Stimulated activated CD8-positive, alpha-beta memory T cell treated with anti-CD3 and anti-CD28 coated beads, Interleukin-15, amount 100 ng/mL, for 48 hours (primary cell): ENCODE data around the gene CENPU.

ENCODE experiments used
- DNase-seq, 2 donors: peaks; one replicate each; pipeline ENCODE4 v3.0.0-alpha.2; 2020; ENCODE audit warnings: low read depth in 2 of 2

The CENPU gene

GRCh38 chr4:184706453-184706852 is 27.4 kb downstream of the CENPU start:
- no peak for DNase-seq

DNA sequence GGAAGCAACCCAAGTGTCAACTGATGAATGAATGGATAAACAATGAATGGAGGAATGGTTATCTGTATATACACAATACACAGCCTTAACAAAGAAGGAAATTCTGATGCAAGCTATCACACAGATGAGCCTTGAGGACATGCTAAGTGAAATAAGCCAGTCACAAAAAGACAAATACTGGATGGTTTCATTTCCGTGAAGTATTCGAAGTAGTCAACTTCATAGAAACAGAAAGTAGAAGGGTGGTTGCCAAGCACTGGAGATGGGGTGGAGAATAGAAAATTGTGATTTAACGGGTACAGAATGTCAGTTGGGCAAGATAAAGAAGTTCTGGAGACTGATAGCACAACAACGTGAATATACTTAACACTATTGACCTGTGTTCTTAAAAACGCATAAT is 28.2 kb downstream of the CENPU start:
- no peak for DNase-seq

DNA sequence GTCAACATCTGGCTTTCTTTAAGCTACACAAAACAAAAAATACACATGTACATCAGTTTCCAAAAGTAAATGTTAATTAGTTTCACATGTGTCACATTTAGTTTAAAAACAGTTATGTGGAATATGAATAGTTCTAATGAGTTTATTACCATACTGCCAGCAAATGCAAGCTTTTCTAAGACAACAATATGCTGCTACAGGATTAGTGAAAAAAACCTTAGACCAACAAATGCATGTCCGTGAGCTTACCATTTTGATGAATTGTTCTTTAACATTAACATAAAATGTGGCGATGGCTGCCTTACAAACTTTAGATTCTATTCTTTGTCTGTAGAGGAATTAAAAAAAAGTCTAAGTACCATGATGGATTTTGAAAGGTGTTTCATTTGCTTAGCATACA is 31.8 kb downstream of the CENPU start:
- no peak for DNase-seq

DNA sequence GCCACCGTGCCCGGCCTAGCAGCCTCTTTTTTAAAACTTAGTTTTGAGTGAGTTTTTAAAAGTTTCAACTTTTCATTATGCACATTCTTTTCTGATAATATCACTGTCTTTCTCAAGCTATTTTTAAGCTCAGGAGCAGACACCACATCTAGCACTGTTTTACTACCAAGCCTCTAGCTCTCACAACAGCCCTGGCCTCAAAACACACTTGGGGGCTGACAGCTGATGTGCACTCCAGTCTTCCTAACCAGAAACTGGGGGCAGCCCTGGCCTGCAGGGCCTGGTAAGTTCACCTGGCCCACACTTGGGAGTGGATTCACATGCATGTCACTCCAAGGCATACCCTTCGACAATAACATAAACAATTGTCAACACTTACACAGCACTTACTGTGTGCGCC is 34.0 kb downstream of the CENPU start:
- no peak for DNase-seq

GRCh38 chr4:184697956-184698355 is 35.9 kb downstream of the CENPU start:
- DNase-seq, result no peak

DNA sequence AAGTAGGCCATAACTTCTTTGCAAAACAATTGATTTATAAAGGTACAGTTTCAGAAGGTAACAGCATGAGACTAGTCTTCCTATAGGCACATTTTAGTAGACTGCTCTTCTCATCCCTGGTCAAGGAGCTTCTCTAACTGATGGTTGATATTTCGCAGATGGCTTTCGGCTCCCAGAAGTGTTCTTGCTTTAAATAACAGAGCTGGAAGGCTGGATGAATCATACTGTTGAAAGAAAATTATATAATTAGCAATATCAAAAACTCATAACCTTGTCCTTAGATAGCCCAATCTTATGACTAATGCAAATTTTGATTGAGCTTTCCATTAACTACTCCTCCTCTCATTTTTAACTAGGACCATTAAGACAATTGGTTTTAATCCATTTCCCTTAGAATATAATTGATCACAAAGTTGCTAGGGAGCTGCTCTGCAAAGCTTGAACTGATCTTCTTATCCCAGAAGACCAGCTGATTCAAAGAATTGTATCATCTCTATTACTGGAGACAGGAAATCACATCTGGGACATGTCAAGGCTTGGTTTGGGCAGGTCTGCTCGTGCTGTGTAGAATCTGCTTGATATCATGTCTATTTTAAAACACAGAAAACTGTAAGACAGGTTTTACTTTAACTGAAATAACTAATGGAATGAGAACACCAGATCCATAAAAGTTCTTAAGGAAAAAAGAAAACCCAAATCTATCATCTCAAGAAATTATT is 38.6 kb downstream of the CENPU start:
- DNase-seq, result no peak

- no peak for DNase-seq
Observed at GRCh38 chr4:184694412-184694956, 39.4 kb downstream of the CENPU start.

DNA sequence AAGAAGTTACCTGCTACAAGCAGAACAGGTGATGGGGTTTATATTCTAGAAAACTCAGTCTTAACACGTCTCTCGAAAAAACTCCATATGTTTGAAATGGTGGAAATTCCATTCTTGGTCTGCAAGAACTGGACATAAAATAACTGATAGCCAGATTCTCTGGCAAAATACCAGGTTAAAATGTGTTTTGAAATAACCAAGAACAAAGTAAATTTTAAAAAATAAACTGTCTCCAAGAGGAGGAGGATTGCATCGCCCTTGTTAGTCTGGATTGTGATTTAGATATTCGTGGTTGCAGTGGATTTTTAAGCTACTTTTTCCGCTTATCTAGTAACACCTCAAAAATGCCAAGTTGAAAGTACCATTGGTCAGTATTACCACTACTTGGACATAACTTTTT is 40.8 kb downstream of the CENPU start:
- DNase-seq, result no peak

GRCh38 chr4:184689681-184690080 is 44.2 kb downstream of the CENPU start:
- no peak for DNase-seq

DNA sequence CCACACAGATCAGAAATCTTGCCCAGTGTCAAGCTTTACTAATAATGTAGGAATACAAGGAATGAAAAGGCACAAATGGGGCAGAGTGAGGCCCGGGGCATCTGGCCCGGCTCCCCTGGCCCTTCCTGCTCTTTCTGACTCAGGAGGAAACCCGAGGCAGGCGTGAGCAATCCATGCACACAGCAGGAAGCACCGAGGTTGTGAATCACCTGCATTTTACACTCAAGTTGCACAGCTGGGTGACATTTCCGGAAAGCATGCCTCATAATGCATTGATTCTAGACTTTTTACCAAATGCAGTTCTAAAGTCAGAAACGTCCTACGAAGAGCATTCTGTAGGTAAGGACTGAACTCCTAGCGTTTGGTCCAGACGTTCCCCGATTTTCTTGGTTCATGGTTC is 45.4 kb downstream of the CENPU start:
- no peak for DNase-seq

GRCh38 chr4:184688005-184688404 is 45.9 kb downstream of the CENPU start:
- DNase-seq, result no peak

DNA sequence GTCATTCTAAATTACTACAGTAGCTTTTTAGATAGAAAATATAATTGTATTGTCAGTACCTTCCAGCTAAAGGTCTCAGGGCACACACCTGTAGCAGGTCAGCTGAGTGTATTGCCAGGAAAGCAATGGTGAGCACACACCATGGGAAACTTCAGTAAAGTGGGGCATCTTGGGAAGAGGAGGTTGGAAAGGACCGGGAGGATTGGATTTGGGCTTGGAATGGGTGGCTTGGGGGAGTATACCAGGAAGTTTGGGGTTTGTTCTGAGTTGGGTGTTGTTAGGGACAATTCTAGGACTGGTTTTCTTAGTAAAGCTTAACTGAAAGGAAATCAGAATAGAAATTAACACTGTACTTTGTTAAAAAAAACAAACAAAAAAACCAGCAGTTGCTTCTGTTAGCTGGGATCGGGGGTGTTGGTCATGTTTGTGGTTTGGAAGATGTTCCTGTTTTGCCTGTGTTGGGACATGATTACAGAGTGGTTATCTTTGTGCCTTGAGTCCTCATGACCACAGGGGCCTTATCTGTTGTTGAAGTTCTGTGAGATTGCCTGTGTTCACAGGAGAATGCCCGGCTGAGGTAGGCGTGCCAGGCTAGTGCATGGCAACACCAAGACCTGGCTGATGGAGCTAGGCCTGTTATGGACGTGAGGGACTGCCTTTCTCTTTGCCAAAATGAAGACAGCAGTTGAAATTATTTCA is 49.3 kb downstream of the CENPU start:
- DNase-seq, result no peak

DNA sequence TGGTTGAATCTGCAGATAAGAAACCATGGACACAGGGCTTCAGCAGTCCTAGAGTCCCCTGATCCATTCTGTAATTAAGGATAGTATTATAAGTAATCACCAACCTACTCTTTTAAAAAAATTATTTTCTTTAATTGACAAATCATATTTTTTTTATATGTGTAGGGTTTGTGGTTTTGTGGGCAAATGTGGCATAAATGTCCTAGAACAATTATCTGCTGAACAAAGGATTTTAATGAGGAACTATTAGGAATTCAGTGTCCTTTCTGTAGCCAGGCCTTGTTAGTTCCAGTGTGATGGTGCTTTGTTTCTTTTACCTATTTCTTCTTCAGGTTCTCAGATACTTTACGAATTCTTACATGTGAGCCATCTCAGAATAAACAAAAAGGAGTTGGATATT is 52.0 kb downstream of the CENPU start:
- DNase-seq, result no peak

GRCh38 chr4:184680698-184681097 is 53.2 kb downstream of the CENPU start:
- no peak for DNase-seq

- DNase-seq, result no peak
Observed at GRCh38 chr4:184675821-184676492, 57.9 kb downstream of the CENPU start.

GRCh38 chr4:184675018-184675417 is 58.9 kb downstream of the CENPU start:
- DNase-seq, result no peak

- no peak for DNase-seq
Observed at GRCh38 chr4:184674011-184674410, 59.9 kb downstream of the CENPU start.

- no peak for DNase-seq
Observed at GRCh38 chr4:184672741-184673140, 61.2 kb downstream of the CENPU start.

DNA sequence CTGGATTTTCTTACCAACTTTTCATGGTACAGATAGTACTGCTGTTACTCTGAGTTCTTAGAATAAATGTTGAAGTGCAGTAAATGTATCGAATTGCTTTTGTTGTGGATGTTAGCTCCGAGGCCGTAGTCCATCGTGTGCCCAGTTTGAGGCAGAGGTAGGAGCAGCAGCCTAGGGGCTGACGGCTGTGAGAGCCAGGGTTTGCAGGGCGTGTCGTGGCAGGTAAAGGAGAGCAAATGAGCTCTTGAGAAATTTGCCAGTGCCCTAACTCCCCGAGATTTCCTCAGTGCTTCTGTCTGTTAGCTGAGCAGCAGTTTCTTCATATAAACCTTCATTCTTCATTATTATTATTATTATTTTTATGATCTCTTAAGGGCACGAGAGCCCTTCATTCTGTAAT is 62.8 kb downstream of the CENPU start:
- DNase-seq, result no peak

- no peak for DNase-seq
Observed at GRCh38 chr4:184669251-184669650, 64.6 kb downstream of the CENPU start.

DNA sequence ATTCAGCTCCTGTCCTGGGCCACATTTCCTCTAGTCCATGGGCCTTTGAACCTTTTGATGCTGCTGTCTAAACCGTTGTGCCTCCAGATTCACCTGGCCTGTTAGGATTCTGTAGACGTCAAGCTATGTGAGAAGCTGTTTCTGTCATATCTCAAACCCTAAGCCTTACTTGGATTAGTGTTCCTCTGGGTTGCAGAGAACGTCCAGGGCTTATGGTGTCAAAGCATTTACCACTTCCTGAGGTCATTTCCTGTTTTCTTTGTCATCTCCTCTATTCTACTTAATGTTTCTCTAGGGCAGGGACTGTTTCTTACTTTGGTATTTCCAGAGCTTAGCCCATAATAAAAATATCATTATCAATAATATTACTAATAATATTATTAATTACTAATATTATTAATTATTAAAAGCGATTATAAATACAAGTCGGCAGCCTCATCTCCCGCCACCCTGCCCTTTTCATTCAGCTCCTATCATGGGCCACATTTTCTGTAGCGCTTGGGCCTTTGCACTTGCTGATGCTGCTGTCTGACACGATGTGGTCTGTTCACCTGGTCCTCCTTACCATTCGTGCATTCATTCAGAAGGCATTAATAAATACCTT is 65.3 kb downstream of the CENPU start:
- DNase-seq, result no peak

GRCh38 chr4:184668096-184668495 is 65.8 kb downstream of the CENPU start:
- no peak for DNase-seq
